ENCODE results near the gene CRBN.

- TF ChIP-seq CTCF (conservative IDR thresholded peaks at IDR 0.05) = no peak
- no peak for TF ChIP-seq ZFX (IDR thresholded peaks at IDR 0.05)
These were observed 965 bp upstream of the CRBN start for GRCh38 chr3:3180456-3180855.
